GM12892 (cell line): ENCODE measurements around the gene RHNO1.

Source experiments
- POLR2A ChIP-seq: IDR thresholded peaks from 2 replicates; pipeline ENCODE4 v1.6.1; 2011; ENCODE audit warnings: low read depth, low read length, control low read depth
- POLR2AphosphoS5 ChIP-seq: IDR thresholded peaks from 2 replicates; pipeline ENCODE4 v1.6.1; 2011; ENCODE audit warnings: low read depth, low read length, control low read depth
- TAF1 ChIP-seq: IDR thresholded peaks from 2 replicates; pipeline ENCODE4 v1.6.1; 2011; ENCODE audit warnings: low read depth, mild to moderate bottlenecking, control low read depth, low read length, borderline replicate concordance

- TF ChIP-seq POLR2AphosphoS5 = no peak
- no peak; the same call in 1 of the 2 replicates for TF ChIP-seq POLR2A
- TF ChIP-seq TAF1 = no peak
Observed at GRCh38 chr12:2890001-2890387, 13.0 kb downstream of the RHNO1 start.
